Activated naive CD4-positive, alpha-beta T cell treated with anti-CD3 and anti-CD28 coated beads, Interleukin-2, amount 50 U/mL, for 24 hours (primary cell): Measurements from ENCODE around the gene PDE6C.

ENCODE experiments used
- H3K27ac Mint-ChIP-seq: one replicate; pipeline ENCODE4 v1.8.0; 2021; ENCODE audit warnings: mild to moderate bottlenecking, mixed read lengths
- H3K27me3 Mint-ChIP-seq: one replicate; pipeline ENCODE4 v1.8.0; 2021; ENCODE audit warnings: mixed read lengths
- H3K36me3 Mint-ChIP-seq: one replicate; pipeline ENCODE4 v1.8.0; 2021; ENCODE audit warnings: mixed read lengths
- H3K4me1 Mint-ChIP-seq: one replicate; pipeline ENCODE4 v1.8.0; 2021; ENCODE audit warnings: mixed read lengths
- H3K4me3 Mint-ChIP-seq: one replicate; pipeline ENCODE4 v1.8.0; 2021; ENCODE audit warnings: mild to moderate bottlenecking, mixed read lengths
- H3K9me3 Mint-ChIP-seq: one replicate; pipeline ENCODE4 v1.8.0; 2021; ENCODE audit warnings: mixed read lengths

Gene PDE6C

GRCh38 chr10:93612311-93612710, at the start of gene PDE6C:
TSS of gene PDE6C (plus strand) at chr10:93612537. CDS start at chr10:93612726, 189 bp downstream.
- Mint-ChIP-seq H3K36me3 (no peaks in the 10 kb centered on the region), H3K9me3 (no peaks in the 10 kb centered on the region), H3K4me3 (no peak within 1 kb of the TSS), H3K27me3 (peaks cover 1% of the 10 kb centered on the region), H3K4me1 (no peaks in the 10 kb centered on the region), H3K27ac (no peak within 1 kb of the TSS)

GRCh38 chr10:93565446-93565845, 46.9 kb upstream of the PDE6C start:
- no peaks in the 10 kb centered on the region for H3K9me3 Mint-ChIP-seq
- no peak overlapping the region for H3K4me3 Mint-ChIP-seq
- peaks cover 33% of the 10 kb centered on the region for H3K27me3 Mint-ChIP-seq
- H3K36me3 Mint-ChIP-seq: no peaks in the 10 kb centered on the region
- H3K27ac Mint-ChIP-seq: no peak overlapping the region
- H3K4me1 Mint-ChIP-seq: no peaks in the 10 kb centered on the region

- Mint-ChIP-seq H3K27ac (no peak within 1 kb of the TSS), H3K27me3 (peaks cover 29% of the 10 kb centered on the region), H3K36me3 (no peaks in the 10 kb centered on the region), H3K9me3 (no peaks in the 10 kb centered on the region), H3K4me3 (no peak within 1 kb of the TSS), H3K4me1 (no peaks in the 10 kb centered on the region)
Measured at GRCh38 chr10:93566435-93567276, 45.7 kb upstream of the PDE6C start, which contains the start of gene FFAR4. TSS of gene FFAR4 (plus strand) at chr10:93566665. CDS start at chr10:93566721, 56 bp downstream.

- no peaks in the 10 kb centered on the region for H3K36me3 Mint-ChIP-seq
- H3K4me1 Mint-ChIP-seq: no peaks in the 10 kb centered on the region
- no peak overlapping the region for H3K4me3 Mint-ChIP-seq
- no peak overlapping the region for H3K27ac Mint-ChIP-seq
- no peaks in the 10 kb centered on the region for H3K9me3 Mint-ChIP-seq
- peaks cover 29% of the 10 kb centered on the region for H3K27me3 Mint-ChIP-seq
Measured at GRCh38 chr10:93567277-93568104, 44.8 kb upstream of the PDE6C start.

GRCh38 chr10:93568105-93568390, 44.3 kb upstream of the PDE6C start:
- H3K27ac Mint-ChIP-seq: no peak overlapping the region
- no peaks in the 10 kb centered on the region for H3K36me3 Mint-ChIP-seq
- H3K27me3 Mint-ChIP-seq: peaks cover 29% of the 10 kb centered on the region
- no peaks in the 10 kb centered on the region for H3K9me3 Mint-ChIP-seq
- H3K4me3 Mint-ChIP-seq: no peak overlapping the region
- no peaks in the 10 kb centered on the region for H3K4me1 Mint-ChIP-seq

GRCh38 chr10:93570383-93570782, 42.0 kb upstream of the PDE6C start:
- peaks cover 29% of the 10 kb centered on the region for H3K27me3 Mint-ChIP-seq
- no peaks in the 10 kb centered on the region for H3K9me3 Mint-ChIP-seq

GRCh38 chr10:93572606-93573005, 39.7 kb upstream of the PDE6C start:
- Mint-ChIP-seq H3K27ac (no peak overlapping the region), H3K27me3 (peaks cover 18% of the 10 kb centered on the region), H3K9me3 (no peaks in the 10 kb centered on the region), H3K4me3 (no peak overlapping the region), H3K4me1 (peaks cover 5% of the 10 kb centered on the region), H3K36me3 (no peaks in the 10 kb centered on the region)

More at GRCh38 chr10:93570383-93570782, 42.0 kb upstream of the PDE6C start:
- Mint-ChIP-seq H3K27ac (no peak overlapping the region), H3K4me3 (no peak overlapping the region), H3K36me3 (no peaks in the 10 kb centered on the region), H3K4me1 (peaks cover 5% of the 10 kb centered on the region)

GRCh38 chr10:93573051-93573909, 39.1 kb upstream of the PDE6C start:
- no peaks in the 10 kb centered on the region for H3K9me3 Mint-ChIP-seq
- no peaks in the 10 kb centered on the region for H3K36me3 Mint-ChIP-seq
- peaks cover 5% of the 10 kb centered on the region for H3K4me1 Mint-ChIP-seq
- H3K4me3 Mint-ChIP-seq: no peak overlapping the region
- H3K27me3 Mint-ChIP-seq: peaks cover 14% of the 10 kb centered on the region
- H3K27ac Mint-ChIP-seq: no peak overlapping the region

GRCh38 chr10:93573924-93574323, 38.4 kb upstream of the PDE6C start:
- Mint-ChIP-seq H3K27ac (no peak overlapping the region), H3K4me1 (peaks cover 5% of the 10 kb centered on the region), H3K4me3 (no peak overlapping the region), H3K27me3 (peaks cover 12% of the 10 kb centered on the region), H3K36me3 (no peaks in the 10 kb centered on the region), H3K9me3 (no peaks in the 10 kb centered on the region)

GRCh38 chr10:93576888-93577287, 35.4 kb upstream of the PDE6C start:
- H3K9me3 Mint-ChIP-seq: peaks cover 13% of the 10 kb centered on the region
- peaks cover 9% of the 10 kb centered on the region for H3K27me3 Mint-ChIP-seq
- H3K36me3 Mint-ChIP-seq: peaks cover 6% of the 10 kb centered on the region
- H3K4me1 Mint-ChIP-seq: peaks cover 5% of the 10 kb centered on the region
- no peak overlapping the region for H3K4me3 Mint-ChIP-seq
- H3K27ac Mint-ChIP-seq: no peak overlapping the region

GRCh38 chr10:93577565-93577964, 34.8 kb upstream of the PDE6C start:
- Mint-ChIP-seq H3K4me1 (peaks cover 5% of the 10 kb centered on the region), H3K36me3 (peaks cover 6% of the 10 kb centered on the region), H3K4me3 (no peak overlapping the region), H3K9me3 (peaks cover 13% of the 10 kb centered on the region), H3K27me3 (peaks cover 9% of the 10 kb centered on the region), H3K27ac (no peak overlapping the region)

GRCh38 chr10:93579089-93579488, 33.2 kb upstream of the PDE6C start:
- peaks cover 6% of the 10 kb centered on the region for H3K36me3 Mint-ChIP-seq
- no peak overlapping the region for H3K4me3 Mint-ChIP-seq
- H3K27me3 Mint-ChIP-seq: peaks cover 9% of the 10 kb centered on the region
- H3K9me3 Mint-ChIP-seq: peaks cover 13% of the 10 kb centered on the region
- no peak overlapping the region for H3K27ac Mint-ChIP-seq
- no peaks in the 10 kb centered on the region for H3K4me1 Mint-ChIP-seq

- H3K9me3 Mint-ChIP-seq: peaks cover 13% of the 10 kb centered on the region
- no peak overlapping the region for H3K4me3 Mint-ChIP-seq
- H3K27me3 Mint-ChIP-seq: peaks cover 9% of the 10 kb centered on the region
- H3K4me1 Mint-ChIP-seq: no peaks in the 10 kb centered on the region
- H3K27ac Mint-ChIP-seq: no peak overlapping the region
- H3K36me3 Mint-ChIP-seq: peaks cover 6% of the 10 kb centered on the region
Measured at GRCh38 chr10:93579985-93580711, 32.2 kb upstream of the PDE6C start.

GRCh38 chr10:93580828-93581227, 31.5 kb upstream of the PDE6C start:
- H3K36me3 Mint-ChIP-seq: peaks cover 6% of the 10 kb centered on the region
- H3K9me3 Mint-ChIP-seq: peaks cover 13% of the 10 kb centered on the region
- no peak overlapping the region for H3K27ac Mint-ChIP-seq
- H3K27me3 Mint-ChIP-seq: peaks cover 9% of the 10 kb centered on the region
- H3K4me3 Mint-ChIP-seq: no peak overlapping the region
- H3K4me1 Mint-ChIP-seq: no peaks in the 10 kb centered on the region

GRCh38 chr10:93584445-93584844, 27.9 kb upstream of the PDE6C start:
- no peaks in the 10 kb centered on the region for H3K4me1 Mint-ChIP-seq
- H3K27me3 Mint-ChIP-seq: peaks cover 12% of the 10 kb centered on the region
- H3K27ac Mint-ChIP-seq: no peak overlapping the region
- peaks cover 5% of the 10 kb centered on the region for H3K36me3 Mint-ChIP-seq
- no peak overlapping the region for H3K4me3 Mint-ChIP-seq
- H3K9me3 Mint-ChIP-seq: peaks cover 9% of the 10 kb centered on the region
